PC-9 (cell line): ENCODE results near the gene ITSN2.
"Not testable (repeated sequence)": the region's sequence is repeated elsewhere in the genome, so short reads cannot be mapped to it uniquely, and the experiment has no call there.

Source experiments
- EZH2 ChIP-seq: fragments of 200-600 bp; sonication (generic); IDR thresholded peaks from 2 replicates; pipeline ENCODE4 v1.8.0; 2017; ENCODE audit warnings: antibody characterized with exemption, low read depth
- TF ChIP-seq, protein P1 (sequence below): fragments of 200-600 bp; sonication (generic); conservative IDR thresholded peaks from 2 replicates; pipeline ENCODE4 v1.6.1; 2017; ENCODE audit warnings: mixed run types, antibody characterized with exemption, mild to moderate bottlenecking, moderate library complexity

DNA sequence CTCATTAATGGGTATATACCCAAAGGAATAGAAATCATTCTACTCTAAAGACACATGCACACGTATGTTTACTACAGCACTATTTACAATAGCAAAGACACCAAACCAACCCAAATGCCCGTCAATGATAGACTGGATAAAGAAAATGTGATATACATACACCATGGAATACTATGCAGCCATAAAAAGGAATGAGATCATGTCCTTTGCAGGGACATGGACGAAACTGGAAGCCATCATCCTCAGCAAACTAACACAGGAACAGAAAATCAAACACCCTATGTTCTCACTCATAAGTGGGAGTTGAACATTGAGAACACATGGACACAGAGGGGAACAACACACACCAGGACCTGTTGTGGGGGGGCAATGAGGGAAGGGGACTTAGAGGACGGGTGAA lies 3.2 kb downstream of the ITSN2 start:
- TF ChIP-seq EZH2 = not testable (repeated sequence)
- TF ChIP-seq, protein P1, sequence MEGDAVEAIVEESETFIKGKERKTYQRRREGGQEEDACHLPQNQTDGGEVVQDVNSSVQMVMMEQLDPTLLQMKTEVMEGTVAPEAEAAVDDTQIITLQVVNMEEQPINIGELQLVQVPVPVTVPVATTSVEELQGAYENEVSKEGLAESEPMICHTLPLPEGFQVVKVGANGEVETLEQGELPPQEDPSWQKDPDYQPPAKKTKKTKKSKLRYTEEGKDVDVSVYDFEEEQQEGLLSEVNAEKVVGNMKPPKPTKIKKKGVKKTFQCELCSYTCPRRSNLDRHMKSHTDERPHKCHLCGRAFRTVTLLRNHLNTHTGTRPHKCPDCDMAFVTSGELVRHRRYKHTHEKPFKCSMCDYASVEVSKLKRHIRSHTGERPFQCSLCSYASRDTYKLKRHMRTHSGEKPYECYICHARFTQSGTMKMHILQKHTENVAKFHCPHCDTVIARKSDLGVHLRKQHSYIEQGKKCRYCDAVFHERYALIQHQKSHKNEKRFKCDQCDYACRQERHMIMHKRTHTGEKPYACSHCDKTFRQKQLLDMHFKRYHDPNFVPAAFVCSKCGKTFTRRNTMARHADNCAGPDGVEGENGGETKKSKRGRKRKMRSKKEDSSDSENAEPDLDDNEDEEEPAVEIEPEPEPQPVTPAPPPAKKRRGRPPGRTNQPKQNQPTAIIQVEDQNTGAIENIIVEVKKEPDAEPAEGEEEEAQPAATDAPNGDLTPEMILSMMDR = not testable (repeated sequence)
